ENCODE measurements around the gene EGLN3.

The EGLN3 gene

GRCh38 chr14:33922125-33922524 lies 28.7 kb downstream of the EGLN3 start:
- Mint-ChIP-seq H3K9me3 (peaks cover 6% of the 10 kb centered on the region), H3K27me3 (ENCODE audit: low read depth) (no peaks in the 10 kb centered on the region), H3K27ac (no peak overlapping the region), H3K4me1 (ENCODE audit: low read depth) (peaks cover 17% of the 10 kb centered on the region), H3K4me3 (no peak overlapping the region), H3K36me3 (ENCODE audit: low read depth) (peaks cover 60% of the 10 kb centered on the region)

- no peak overlapping the region for H3K4me3 Mint-ChIP-seq
- peaks cover 43% of the 10 kb centered on the region for H3K36me3 Mint-ChIP-seq (ENCODE audit: low read depth)
- H3K27ac Mint-ChIP-seq: no peak overlapping the region
- peaks cover 17% of the 10 kb centered on the region for H3K4me1 Mint-ChIP-seq (ENCODE audit: low read depth)
- H3K9me3 Mint-ChIP-seq: peaks cover 6% of the 10 kb centered on the region
- no peaks in the 10 kb centered on the region for H3K27me3 Mint-ChIP-seq (ENCODE audit: low read depth)
Measured at GRCh38 chr14:33918256-33918655, 32.6 kb downstream of the EGLN3 start.

GRCh38 chr14:33917661-33918060 lies 33.2 kb downstream of the EGLN3 start:
- no peaks in the 10 kb centered on the region for H3K27me3 Mint-ChIP-seq (ENCODE audit: low read depth)
- peaks cover 6% of the 10 kb centered on the region for H3K9me3 Mint-ChIP-seq
- peaks cover 17% of the 10 kb centered on the region for H3K4me1 Mint-ChIP-seq (ENCODE audit: low read depth)
- H3K4me3 Mint-ChIP-seq: no peak overlapping the region
- peaks cover 38% of the 10 kb centered on the region for H3K36me3 Mint-ChIP-seq (ENCODE audit: low read depth)
- H3K27ac Mint-ChIP-seq: peak overlapping the region; percentile 4

GRCh38 chr14:33916663-33917565 lies 34.0 kb downstream of the EGLN3 start:
- Mint-ChIP-seq H3K4me3 (no peak overlapping the region), H3K9me3 (peaks cover 3% of the 10 kb centered on the region)

GRCh38 chr14:33915682-33916081 lies 35.2 kb downstream of the EGLN3 start:
- no peak overlapping the region for H3K4me3 Mint-ChIP-seq
- no peak overlapping the region for H3K27ac Mint-ChIP-seq
- peaks cover 12% of the 10 kb centered on the region for H3K4me1 Mint-ChIP-seq (ENCODE audit: low read depth)
- H3K27me3 Mint-ChIP-seq (ENCODE audit: low read depth): no peaks in the 10 kb centered on the region
- peaks cover 3% of the 10 kb centered on the region for H3K9me3 Mint-ChIP-seq
- H3K36me3 Mint-ChIP-seq (ENCODE audit: low read depth): peaks cover 25% of the 10 kb centered on the region

More at GRCh38 chr14:33916663-33917565, 34.0 kb downstream of the EGLN3 start:
- H3K36me3 Mint-ChIP-seq (ENCODE audit: low read depth): peaks cover 32% of the 10 kb centered on the region
- H3K27ac Mint-ChIP-seq: no peak overlapping the region
- peaks cover 12% of the 10 kb centered on the region for H3K4me1 Mint-ChIP-seq (ENCODE audit: low read depth)
- H3K27me3 Mint-ChIP-seq (ENCODE audit: low read depth): no peaks in the 10 kb centered on the region

GRCh38 chr14:33914676-33915516 lies 36.0 kb downstream of the EGLN3 start:
- H3K27me3 Mint-ChIP-seq (ENCODE audit: low read depth): no peaks in the 10 kb centered on the region
- no peak overlapping the region for H3K27ac Mint-ChIP-seq

GRCh38 chr14:33911046-33911445 lies 39.8 kb downstream of the EGLN3 start:
- Mint-ChIP-seq H3K27ac (no peak overlapping the region), H3K4me3 (no peak overlapping the region), H3K9me3 (no peaks in the 10 kb centered on the region), H3K36me3 (ENCODE audit: low read depth) (peaks cover 7% of the 10 kb centered on the region), H3K27me3 (ENCODE audit: low read depth) (peaks cover 18% of the 10 kb centered on the region), H3K4me1 (ENCODE audit: low read depth) (no peaks in the 10 kb centered on the region)

More at GRCh38 chr14:33914676-33915516, 36.0 kb downstream of the EGLN3 start:
- Mint-ChIP-seq H3K9me3 (peaks cover 3% of the 10 kb centered on the region), H3K4me3 (no peak overlapping the region), H3K36me3 (ENCODE audit: low read depth) (peaks cover 25% of the 10 kb centered on the region), H3K4me1 (ENCODE audit: low read depth) (peaks cover 12% of the 10 kb centered on the region)

GRCh38 chr14:33910435-33910834 lies 40.4 kb downstream of the EGLN3 start:
- no peaks in the 10 kb centered on the region for H3K9me3 Mint-ChIP-seq
- no peak overlapping the region for H3K27ac Mint-ChIP-seq
- H3K27me3 Mint-ChIP-seq (ENCODE audit: low read depth): peaks cover 22% of the 10 kb centered on the region

GRCh38 chr14:33909380-33910084 lies 41.3 kb downstream of the EGLN3 start:
- no peaks in the 10 kb centered on the region for H3K4me1 Mint-ChIP-seq (ENCODE audit: low read depth)
- no peak overlapping the region for H3K27ac Mint-ChIP-seq
- H3K36me3 Mint-ChIP-seq (ENCODE audit: low read depth): peaks cover 6% of the 10 kb centered on the region
- peaks cover 31% of the 10 kb centered on the region for H3K27me3 Mint-ChIP-seq (ENCODE audit: low read depth)
- no peak overlapping the region for H3K4me3 Mint-ChIP-seq
- H3K9me3 Mint-ChIP-seq: no peaks in the 10 kb centered on the region

More at GRCh38 chr14:33910435-33910834, 40.4 kb downstream of the EGLN3 start:
- no peaks in the 10 kb centered on the region for H3K4me1 Mint-ChIP-seq (ENCODE audit: low read depth)
- H3K4me3 Mint-ChIP-seq: no peak overlapping the region
- peaks cover 11% of the 10 kb centered on the region for H3K36me3 Mint-ChIP-seq (ENCODE audit: low read depth)

GRCh38 chr14:33908540-33909223 lies 42.2 kb downstream of the EGLN3 start:
- H3K9me3 Mint-ChIP-seq: no peaks in the 10 kb centered on the region
- H3K4me3 Mint-ChIP-seq: no peak overlapping the region
- peaks cover 4% of the 10 kb centered on the region for H3K36me3 Mint-ChIP-seq (ENCODE audit: low read depth)
- no peaks in the 10 kb centered on the region for H3K4me1 Mint-ChIP-seq (ENCODE audit: low read depth)
- H3K27me3 Mint-ChIP-seq (ENCODE audit: low read depth): peaks cover 36% of the 10 kb centered on the region
- no peak overlapping the region for H3K27ac Mint-ChIP-seq

- H3K4me3 Mint-ChIP-seq: no peak overlapping the region
Measured at GRCh38 chr14:33906968-33907367, 43.9 kb downstream of the EGLN3 start.

GRCh38 chr14:33904609-33905008 lies 46.3 kb downstream of the EGLN3 start:
- no peak overlapping the region for H3K4me3 Mint-ChIP-seq
- H3K27ac Mint-ChIP-seq: no peak overlapping the region
- H3K27me3 Mint-ChIP-seq (ENCODE audit: low read depth): peaks cover 44% of the 10 kb centered on the region
- peaks cover 5% of the 10 kb centered on the region for H3K4me1 Mint-ChIP-seq (ENCODE audit: low read depth)
- H3K9me3 Mint-ChIP-seq: no peaks in the 10 kb centered on the region
- H3K36me3 Mint-ChIP-seq (ENCODE audit: low read depth): peaks cover 8% of the 10 kb centered on the region

More at GRCh38 chr14:33906968-33907367, 43.9 kb downstream of the EGLN3 start:
- Mint-ChIP-seq H3K4me1 (ENCODE audit: low read depth) (peaks cover 5% of the 10 kb centered on the region), H3K36me3 (ENCODE audit: low read depth) (peaks cover 8% of the 10 kb centered on the region), H3K9me3 (no peaks in the 10 kb centered on the region), H3K27me3 (ENCODE audit: low read depth) (peaks cover 44% of the 10 kb centered on the region), H3K27ac (no peak overlapping the region)

- Mint-ChIP-seq H3K4me1 (ENCODE audit: low read depth) (peaks cover 5% of the 10 kb centered on the region), H3K27me3 (ENCODE audit: low read depth) (peaks cover 41% of the 10 kb centered on the region), H3K9me3 (no peaks in the 10 kb centered on the region), H3K27ac (no peak overlapping the region), H3K36me3 (ENCODE audit: low read depth) (peaks cover 8% of the 10 kb centered on the region), H3K4me3 (no peak overlapping the region)
Measured at GRCh38 chr14:33903369-33903768, 47.5 kb downstream of the EGLN3 start.

GRCh38 chr14:33902363-33902762 lies 48.5 kb downstream of the EGLN3 start:
- Mint-ChIP-seq H3K27me3 (ENCODE audit: low read depth) (peaks cover 36% of the 10 kb centered on the region), H3K4me1 (ENCODE audit: low read depth) (peaks cover 7% of the 10 kb centered on the region), H3K27ac (no peak overlapping the region), H3K9me3 (no peaks in the 10 kb centered on the region), H3K4me3 (no peak overlapping the region), H3K36me3 (ENCODE audit: low read depth) (peaks cover 8% of the 10 kb centered on the region)

Data from T-helper 1 cell treated with Interleukin-12 subunit alpha and Interleukin-12 subunit beta and Interleukin-4 antibody, amounts not matched to agents 30 μg/mL and 1 μg/mL, for 36 hours (primary cell).